Stimulated activated CD4-positive, alpha-beta T cell treated with anti-CD3 and anti-CD28 coated beads, Interleukin-1b, Interleukin-23, amount 100 ng/mL, for 48 hours (primary cell): Measurements from ENCODE around the gene IQSEC1.

Experiments used
- DNase-seq: peaks from one replicate; pipeline ENCODE4 v3.0.0-alpha.2; 2020

Gene IQSEC1

DNA sequence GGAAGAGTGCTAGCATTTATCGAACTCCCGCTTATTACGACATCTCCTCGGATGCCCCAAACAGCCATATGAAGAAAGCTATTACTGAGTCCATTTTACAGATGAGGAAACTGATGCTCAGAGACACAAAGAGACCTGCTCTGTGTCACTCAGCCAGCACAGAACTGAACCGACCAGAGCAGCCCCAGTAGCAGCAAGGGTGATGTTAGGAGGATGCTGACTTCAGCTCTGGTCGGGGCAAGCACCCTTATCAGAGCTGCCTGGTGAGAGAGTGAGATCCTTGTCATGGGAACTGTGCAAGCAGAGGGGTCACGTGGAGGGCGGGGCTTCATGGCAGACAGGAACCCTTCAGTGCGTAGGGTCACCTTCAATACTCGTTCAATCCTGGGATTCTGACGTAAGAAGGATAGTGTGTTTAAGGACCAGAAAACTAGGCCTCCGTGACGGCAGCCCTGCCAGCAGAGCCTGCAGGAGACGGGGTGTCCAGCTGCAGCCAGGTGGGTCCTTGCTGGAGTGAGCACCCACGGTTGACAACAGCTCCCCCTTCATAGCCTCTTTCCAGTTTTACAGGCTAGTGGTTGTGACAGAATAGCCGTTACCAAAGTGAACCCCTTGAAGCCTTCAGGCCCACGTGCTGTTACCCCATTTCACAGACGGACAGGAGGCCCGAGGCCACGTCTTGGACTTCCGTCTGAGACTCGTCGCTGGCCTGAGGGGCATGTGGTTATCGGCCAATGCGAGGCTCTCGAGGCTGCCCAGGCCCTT lies 12.0 kb upstream of the IQSEC1 start:
- no peak for DNase-seq

DNA sequence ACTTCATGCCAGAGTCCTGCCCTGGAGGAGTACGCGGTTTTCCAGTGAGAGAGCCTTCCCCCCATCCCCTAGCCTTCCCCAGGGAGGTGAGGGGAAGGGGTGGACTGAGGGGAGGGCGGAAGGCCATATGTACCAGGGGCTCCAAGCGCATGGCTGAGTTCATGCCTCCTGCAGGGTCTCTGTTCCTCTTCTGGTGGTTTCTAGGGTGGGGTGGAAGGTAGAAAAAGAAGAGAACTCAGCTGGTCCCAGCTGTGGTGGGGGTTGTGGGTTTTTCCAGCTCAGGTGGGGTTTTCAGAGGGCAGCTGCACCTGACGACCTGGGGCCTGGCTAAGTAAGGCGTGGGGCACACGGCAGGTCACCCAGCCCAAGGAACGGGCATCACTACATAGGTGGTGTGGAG lies 10.7 kb upstream of the IQSEC1 start:
- no peak for DNase-seq

DNA sequence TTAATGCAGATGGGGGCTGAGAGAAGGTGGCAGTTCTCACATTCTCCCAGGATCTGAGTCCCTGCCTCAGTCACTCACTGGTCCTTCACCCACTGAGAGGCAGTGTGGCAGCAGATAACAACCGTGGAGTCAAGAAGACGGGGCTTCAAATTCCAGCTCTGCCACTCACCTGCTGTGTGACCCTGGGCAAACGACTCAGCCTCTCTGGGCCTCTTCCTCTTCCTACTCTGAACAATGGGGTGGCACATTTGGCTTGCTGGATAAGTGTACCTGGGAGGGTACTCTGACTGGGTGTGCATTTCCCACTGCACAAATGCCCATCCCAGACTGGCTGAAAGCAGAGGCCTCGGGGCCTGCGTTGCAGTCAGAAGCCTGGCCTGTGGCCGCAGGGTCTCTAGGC lies 10.0 kb upstream of the IQSEC1 start:
- no peak for DNase-seq

DNA sequence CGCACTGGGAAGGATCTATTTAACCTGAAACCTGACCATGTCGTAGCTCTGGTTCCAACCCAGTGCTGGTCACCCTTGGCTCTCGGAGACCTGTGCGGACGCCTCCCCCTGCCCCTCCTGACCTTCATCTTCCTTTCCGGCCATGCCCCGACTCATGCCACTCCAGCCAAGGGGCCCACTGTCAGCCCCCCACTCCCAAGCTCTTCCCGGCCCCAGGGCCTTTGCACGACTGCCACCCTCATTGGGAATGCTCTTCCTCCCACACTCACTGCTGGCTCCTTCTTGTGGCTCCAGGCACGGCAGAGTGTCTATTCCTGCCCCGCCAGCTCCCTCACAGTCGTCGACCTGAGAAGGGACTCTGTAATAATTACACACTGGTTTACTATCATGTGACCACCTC lies 9.4 kb upstream of the IQSEC1 start:
- DNase-seq = no peak

DNA sequence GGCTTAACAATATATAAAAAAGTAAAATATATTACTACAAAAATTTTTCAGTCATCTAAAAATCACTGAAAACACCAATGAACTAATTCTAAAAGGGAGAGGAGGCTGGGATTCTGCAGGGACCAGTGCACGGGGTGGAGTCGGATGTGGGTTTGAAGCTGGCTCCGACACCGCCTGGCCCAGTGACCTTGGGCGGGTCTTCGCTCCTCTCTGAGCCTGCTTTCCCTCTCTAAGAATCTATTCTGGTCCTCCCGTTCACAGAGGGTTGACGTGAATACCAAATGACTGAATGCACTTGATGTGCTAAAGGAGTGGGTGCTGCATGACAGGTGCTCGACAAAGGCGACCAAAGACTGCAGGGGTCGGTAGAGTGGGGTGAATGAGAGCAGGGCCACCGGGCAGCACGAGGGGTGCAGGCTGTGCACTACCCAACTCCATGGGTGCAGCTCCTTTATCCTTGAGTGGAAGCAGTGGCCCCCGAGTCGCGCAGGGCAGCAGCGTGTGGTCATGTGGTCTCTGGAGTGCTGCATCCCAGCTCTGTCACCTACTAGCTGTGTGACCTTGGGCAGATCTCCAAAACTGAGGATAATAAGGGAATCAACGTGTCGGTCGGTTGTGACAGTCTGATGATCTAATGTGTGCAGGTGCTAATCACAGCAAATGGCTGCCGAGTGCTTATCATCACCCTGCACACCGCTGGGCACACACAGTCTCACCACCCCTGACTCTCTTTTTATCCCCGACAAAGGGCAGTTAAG lies 8.6 kb upstream of the IQSEC1 start:
- DNase-seq = no peak

DNA sequence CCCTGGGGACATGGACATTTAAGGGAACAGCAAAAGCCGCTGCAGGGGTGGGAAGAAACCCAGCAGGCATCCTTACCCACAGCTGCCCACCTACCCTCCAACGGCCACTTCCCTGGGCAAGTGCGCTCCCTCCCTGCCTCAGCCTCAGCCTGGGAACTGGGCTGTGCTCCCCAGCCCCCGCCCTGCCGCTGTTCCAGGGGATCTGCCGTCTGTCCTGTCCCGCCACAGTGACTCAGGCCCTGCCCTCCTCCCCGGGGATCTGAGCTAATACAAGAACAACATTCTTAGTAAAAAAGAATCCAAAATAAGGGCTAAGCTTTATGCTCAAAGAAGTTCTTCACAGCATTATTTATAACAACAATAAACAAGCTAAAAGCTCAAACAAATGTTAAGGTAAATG lies 7.4 kb upstream of the IQSEC1 start:
- DNase-seq = no peak

DNA sequence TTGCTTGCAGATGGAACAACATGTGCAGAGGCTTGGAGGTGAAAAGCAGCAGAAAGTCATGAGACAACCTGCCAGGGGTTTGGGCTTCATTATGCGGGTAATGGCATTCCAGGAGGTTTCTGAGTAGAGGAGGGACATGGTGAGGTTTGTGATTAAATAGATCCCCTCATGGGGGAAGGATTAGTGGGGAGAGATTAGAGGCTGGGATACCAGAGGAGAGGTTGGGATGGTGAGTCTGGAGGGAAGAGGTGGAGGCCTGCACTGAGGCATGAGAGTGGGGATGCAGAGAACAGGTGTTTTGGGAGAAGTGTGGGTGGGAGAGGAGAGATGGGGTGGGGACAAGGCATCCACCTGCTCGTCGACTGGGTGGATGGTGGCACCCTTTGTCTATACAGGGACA lies 6.8 kb upstream of the IQSEC1 start:
- no peak for DNase-seq

DNA sequence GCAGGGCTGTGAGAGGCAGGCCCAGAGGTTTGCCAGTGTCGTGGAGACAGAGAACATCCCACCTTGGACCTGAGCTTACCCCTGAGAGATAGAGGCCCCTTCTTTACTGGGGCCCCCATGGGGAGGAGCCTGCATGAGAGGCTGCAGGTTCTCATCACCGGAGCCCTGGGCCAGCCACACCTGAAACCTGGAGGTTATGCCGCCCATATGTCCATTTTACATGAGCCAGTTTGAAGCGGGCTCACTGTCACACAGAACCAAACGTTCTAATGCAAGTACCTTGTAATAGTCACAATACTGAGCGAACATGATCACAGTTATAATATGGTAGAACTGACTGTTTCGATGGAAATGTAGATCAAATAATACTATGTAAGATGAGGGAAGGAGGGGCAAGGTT lies 6.3 kb upstream of the IQSEC1 start:
- no peak for DNase-seq

DNA sequence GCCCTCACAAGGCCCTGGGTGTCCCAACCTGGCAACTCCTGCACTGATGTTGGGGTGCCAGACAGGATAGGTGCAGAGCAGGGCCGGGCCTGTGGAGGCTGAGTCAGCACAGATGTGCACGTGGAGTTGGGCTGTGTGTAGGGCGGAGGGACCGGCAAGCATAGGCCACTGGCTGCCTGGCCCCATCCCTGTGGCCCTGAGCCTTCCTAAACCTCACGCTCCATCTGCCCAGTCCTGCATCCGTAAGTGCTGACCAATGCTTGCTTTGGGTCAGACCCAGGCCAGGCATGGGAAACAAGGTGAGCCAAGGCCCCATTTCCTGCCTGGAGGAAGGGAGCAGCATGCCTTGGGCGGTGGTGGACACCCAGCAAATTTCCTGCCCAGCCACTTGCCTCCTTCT lies 5.8 kb upstream of the IQSEC1 start:
- DNase-seq = no peak

DNA sequence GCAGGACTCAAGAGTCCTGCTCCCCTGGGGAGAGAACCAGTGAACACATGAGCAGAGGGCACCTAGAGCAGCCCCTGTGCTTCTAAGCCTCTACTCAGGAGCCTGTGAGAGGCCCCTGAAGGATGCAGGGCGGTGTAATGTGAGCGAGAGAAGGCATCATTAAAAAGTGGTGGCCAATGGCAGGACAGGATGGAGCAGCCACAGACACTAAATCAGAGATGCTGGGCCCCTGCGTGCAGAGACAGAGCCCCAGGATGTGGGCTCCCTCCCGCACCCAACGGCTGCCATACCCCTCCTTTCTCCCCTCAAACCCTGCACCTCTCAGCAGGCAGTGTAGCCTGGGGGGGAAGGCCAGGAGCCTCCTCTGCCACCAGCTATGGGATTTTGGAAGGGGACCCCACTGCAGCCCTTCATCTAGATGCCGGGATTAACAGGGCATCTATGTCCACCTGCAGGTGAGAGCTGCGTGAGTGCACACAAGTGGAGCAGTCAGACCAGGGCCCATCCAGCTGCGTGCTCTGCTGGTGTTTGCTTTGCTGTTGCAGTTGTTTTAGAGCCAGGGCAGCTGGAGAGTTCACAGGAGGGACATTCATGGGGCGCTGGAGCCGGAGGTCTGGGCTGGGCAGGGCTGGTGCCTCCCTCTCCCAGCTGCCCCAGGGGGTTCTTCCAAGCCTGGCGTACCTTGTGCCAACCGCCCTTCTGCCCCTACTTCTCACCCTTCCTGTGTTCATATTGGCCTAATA lies 5.1 kb upstream of the IQSEC1 start:
- DNase-seq = no peak

DNA sequence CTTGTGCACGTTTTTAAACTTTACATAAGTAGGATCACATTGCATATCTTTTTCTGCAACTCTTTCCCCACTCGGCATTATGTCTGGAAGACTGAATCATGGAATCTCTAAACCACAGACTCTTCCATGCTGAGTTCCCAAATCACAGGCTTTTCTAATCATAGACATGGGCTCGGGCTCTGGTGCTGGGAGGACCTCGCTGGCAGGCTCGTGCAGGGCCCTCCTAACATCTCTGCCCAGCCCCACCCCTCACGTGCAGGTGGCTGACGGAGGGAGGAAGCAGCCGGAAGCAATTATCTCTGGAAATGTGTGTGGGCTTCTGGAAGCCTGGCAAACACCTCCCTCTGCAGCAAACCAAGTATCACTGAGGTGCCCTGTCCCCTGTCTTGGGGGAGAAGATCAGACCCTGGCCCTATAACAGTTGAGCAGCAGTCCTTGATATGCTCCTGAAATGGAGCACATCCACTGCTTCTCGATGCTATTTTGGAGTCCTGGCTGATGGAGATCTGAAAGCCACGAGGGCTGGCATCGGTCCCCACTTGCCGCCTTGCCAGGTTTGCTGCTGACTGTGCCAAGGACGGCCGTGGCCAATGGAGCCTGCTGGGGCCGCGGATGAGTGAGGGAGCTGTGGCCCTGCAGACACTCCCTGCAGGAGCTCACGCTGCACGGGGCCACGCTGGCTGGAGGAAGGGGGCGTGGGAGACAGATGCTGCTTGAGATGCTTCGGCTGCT lies 4.4 kb upstream of the IQSEC1 start:
- DNase-seq = no peak

DNA sequence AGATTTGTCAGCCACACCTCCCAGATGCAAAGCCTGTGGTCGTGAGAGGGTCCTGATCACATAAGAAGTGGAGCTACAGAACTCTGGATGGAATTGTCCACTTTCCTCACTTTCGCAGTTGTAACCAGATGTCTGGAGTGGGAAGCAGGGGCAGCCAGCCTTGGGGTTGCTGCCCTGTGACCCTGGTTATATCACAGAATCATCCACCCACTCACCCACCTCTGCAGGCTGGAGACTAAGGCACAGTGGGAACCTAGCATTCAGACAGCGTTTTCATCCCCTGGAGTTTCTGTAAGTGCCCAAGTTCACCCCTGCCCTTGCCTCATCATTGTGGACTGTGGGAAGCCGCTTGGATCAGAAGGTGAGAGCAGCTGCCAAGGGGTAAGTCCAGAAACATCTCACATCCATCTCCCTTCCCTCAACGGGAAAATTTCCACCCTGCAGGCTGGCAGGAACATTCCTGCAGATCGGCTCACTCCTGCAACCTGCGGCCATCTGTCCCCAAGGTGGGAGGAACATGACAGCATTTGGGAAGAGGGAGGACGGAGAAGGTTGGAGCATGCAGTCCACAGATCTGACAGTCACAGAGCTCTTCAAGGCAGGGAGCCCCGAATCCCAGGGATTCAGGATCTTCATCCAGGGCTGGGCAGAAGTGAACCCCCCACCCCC lies 2.9 kb upstream of the IQSEC1 start:
- no peak for DNase-seq

DNA sequence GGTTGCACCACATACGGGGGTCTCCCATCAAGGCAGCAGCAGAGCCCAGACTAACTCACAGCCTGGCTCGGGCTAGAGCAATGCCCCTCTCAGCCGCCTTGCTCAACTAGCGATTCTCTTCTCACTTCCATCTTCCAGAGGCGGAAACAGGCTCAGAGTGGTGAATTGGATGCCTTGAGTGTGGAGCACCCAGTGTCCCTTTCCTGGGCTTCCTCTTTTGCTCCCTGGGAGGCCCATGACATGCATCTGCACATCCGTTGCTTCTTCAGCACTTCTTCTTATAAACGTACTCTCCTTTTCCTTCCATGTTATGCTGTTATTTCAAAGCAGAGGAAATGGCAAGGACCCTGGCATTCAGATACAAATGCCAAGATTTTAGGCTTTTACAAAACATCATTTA lies 2.1 kb upstream of the IQSEC1 start:
- DNase-seq = no peak

DNA sequence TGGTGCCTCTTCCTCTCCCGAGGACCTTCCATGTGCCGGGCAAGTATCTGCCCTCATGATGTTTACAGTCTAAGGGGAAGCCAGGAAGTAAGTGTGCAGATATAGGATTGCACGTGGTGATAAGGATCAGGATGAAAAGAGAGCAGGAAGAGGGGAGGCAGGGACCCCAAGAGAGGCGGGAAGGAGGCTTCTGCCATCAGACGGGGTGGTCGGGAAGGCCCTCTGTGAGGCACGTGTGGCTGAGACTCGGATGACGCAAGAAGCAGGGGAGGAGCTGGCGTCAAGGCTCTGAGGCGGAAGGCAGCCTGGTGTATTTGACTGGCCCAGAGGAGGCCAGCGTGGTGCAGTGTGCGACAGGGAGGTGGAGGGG lies 762 bp upstream of the IQSEC1 start:
- DNase-seq = no peak

DNA sequence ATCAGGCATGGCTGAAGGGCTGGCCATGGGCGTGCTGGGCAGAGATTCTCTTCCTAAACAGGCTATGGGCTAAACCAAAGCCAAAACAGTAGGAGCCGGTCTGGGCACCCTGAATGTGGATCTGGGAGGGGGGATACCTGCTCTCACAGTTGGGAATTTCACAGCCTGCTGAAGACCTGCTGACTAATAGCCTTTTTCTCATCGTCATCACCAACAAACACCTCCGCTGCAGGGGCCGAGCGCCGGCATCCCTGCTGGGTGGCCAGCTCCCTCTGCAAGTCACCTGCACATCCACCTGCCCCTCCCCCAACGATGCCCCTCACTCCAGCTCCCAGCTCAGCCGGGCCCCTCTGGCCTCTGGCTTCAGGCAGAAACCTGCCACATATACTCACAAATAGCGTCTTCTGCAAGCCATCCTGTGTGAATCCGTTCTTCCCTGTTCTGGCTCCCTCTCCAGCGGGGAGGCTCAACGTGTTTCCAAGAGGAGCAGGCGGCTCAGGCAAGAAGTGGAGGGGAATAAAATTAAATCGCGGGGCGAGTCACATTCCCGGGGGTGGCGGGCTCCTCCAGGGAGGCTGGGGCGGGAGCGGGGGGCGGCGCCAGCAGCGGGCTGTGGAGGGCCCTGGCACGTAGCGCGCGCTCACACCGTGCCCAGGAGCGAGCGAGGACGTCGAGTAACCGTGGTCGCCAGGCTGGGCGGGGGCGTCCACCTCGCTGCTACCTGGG lies 466 bp downstream of the IQSEC1 start:
- no peak for DNase-seq

DNA sequence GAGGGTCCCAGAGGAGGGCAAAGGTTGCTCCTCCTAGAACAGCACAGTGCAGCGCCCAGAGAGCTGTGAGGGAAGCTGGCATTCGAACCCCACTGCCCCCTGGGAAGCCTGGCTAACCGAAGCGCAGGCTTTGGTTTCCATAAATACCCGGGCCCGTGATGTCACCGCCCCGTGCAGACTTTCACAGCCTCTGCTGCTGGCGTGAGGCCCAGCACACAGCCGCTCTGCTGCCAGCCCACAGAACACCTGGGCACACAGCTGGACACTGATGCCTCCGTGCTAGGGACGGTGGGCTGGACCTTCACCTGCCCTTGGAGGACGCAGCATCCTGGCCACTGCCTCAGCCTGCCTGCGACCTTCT lies 1.0 kb downstream of the IQSEC1 start:
- no peak for DNase-seq

DNA sequence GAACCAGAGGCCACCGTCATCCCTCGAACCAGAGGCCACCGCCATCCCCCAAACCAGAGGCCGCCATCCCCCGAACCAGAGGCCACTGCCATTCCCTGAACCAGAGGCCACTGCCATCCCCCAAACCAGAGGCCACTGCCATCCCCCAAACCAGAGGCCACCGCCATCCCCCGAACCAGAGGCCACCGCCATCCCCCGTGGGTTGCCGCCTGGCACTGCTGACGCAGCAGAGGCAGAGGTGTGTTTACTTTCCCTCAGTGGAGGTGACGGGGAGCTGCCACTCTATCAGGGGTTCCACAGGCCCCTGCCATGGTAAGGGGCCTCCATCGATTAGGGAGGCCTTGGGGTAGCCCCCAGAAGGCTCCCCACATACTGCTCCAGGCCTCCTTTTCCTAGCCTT lies 1.5 kb downstream of the IQSEC1 start:
- no peak for DNase-seq

DNA sequence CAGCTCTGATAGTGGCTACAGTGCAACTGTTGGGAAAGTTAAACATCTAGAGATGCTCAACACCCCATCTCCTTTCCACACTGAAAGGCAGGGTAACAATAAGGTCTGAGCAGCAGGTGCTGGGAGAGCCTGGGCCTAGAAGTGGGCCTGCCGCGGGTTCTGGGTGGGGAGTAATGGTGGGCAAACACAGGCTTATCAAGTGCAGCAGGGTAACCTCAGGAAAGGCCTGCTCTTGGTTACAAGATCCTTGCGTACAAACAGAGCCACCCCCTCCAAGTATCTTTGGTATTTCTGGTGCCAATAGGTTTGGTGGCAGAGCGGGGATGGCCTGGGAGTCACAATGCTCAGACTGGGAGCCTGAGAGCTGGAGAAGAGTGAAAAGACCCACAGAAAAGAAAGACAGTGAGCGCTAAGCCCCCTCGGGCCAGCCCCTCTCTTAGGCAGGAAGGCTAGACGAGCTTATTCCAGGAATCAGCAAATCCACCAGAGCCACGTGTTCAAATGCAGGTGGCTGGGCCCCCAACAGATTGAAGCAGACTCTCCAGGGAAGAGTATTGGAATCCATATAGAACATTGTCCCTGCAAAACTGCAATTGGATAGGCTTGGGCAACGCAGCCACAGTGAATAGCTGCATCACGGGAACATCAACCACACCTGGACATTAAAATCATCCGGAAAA lies 2.7 kb downstream of the IQSEC1 start:
- DNase-seq = no peak

DNA sequence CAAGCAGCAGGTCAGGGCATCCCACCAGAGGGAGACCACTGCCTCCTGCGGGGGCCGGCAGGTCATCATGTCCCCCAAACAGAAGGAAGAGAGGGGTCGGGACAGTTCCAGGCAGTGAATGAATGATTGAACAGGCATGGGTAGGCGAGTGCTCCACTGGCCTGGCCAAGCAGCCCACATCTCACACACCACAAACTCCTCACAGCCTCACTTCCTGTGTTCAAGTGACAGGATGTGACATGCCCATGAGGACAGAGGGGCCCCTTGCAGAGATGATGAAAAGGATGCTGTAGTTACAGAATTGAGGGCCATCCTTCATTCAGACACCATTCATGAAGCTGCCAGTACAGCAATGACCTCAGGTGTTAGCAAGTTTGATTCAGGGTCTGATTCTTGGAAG lies 3.7 kb downstream of the IQSEC1 start:
- DNase-seq = peak; percentile 69

DNA sequence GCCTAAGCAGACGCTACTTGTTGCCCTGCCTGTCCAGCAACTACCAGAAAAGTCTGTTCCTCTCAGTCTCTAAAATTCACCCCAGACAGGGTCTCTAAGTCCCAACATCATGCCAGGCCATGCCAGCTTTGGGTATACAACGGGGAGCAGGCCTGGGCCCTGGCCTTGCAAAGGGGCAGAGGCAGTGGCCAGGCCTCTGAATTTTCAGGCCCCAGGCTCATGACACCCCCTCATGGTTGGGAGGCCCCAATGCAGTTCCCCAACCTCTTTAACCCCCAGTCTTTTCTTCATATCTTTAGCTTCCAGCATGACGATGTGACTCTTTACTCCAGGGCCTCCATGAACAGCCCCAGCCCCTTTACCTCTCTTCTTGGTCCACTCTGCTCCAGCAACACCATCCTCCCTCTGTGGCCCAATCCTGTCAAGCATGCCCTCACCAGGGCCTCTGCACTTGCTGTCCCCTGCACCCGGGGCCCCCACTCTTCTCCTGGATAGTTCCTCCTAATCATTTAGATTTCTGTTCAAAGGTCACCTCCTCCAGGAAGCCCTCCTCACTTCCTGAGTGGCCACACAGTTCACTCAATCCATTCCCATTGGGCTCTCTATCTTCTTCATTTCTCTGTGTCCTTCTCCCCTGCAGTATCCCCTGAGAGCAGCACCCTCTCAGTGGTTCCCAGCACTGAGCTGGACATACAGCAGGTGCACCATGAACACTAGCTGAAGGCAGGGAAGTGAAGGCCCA lies 4.8 kb downstream of the IQSEC1 start:
- DNase-seq = no peak

DNA sequence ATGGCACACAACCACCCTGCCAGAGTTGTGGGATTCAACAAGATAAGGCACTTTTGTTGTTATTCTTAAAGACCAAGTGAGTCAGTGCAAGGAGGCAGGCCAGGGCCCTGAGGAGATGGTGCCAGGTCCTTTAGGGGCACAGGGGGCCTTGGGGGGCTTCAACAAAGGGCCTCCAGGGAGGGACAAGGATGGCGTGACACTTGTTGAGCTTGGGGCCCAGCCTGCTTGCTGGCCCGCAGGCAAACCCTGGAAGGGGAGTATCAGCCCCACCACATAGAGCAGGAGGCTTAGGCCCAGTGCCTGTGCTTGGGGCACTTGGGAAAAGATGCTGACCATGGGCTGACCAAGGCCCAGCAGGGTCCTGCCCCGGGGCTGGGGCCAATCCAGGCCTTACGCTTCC lies 5.5 kb downstream of the IQSEC1 start:
- DNase-seq = no peak
